CD14-positive monocyte (primary cell): ENCODE data around the gene AP3B2. TPM values are rescaled to one million over a fixed set of nuclear protein-coding genes. Genes with fewer than 3 reads are reported as not detected.

Experiments used
- DNase-seq, 3 donors: peaks; one replicate each; pipeline ENCODE4 v3.0.0-alpha.2; 2011 to 2022
- H2AFZ ChIP-seq: 2 replicates; pipeline ENCODE4 v1.6.0; 2012; ENCODE audit warnings: mild to moderate bottlenecking, low read depth, low read length, inconsistent platforms; ENCODE audit not compliant: insufficient read depth, poor library complexity, severe bottlenecking
- H3K27ac ChIP-seq, 2 donors: 1 replicate in 1 of 2; 2 replicates in 1 of 2; pipeline ENCODE4 v1.5.1; 2012 to 2013; ENCODE audit warnings: low read length in 2 of 2, control low read depth in 1 of 2, inconsistent platforms in 1 of 2, low read depth in 1 of 2, mild to moderate bottlenecking in 1 of 2
- H3K27me3 ChIP-seq, 2 donors: one replicate each; pipeline versions ENCODE4 v1.6.0 to v1.6.1; 2011 to 2013; ENCODE audit warnings: low read length in 2 of 2; ENCODE audit not compliant: control insufficient read depth in 2 of 2, insufficient read depth in 2 of 2
- H3K36me3 ChIP-seq, 2 donors: replicated peaks in 1 of 2; 1 replicate in 1 of 2; 2 replicates in 1 of 2; pipeline versions ENCODE4 v1.5.1 to v1.6.1; 2012 to 2013; ENCODE audit warnings: low read length in 2 of 2, control low read depth in 1 of 2, inconsistent platforms in 1 of 2, mild to moderate bottlenecking in 1 of 2; ENCODE audit not compliant: insufficient read depth in 2 of 2, control insufficient read depth in 1 of 2
- H3K4me1 ChIP-seq, 2 donors: 1 replicate in 1 of 2; 2 replicates in 1 of 2; pipeline versions ENCODE4 v1.5.1 to v1.6.1; 2012 to 2013; ENCODE audit warnings: low read length in 2 of 2, control low read depth in 1 of 2, inconsistent platforms in 1 of 2, mild to moderate bottlenecking in 1 of 2, moderate library complexity in 1 of 2; ENCODE audit not compliant: insufficient read depth in 2 of 2, control insufficient read depth in 1 of 2
- H3K4me2 ChIP-seq: replicated peaks from 2 replicates; pipeline ENCODE3; 2012; ENCODE audit warnings: low read length, moderate library complexity, mild to moderate bottlenecking; ENCODE audit not compliant: poor library complexity, severe bottlenecking; ENCODE audit errors: extremely low read depth
- H3K4me3 ChIP-seq, 3 experiments: fragments of 200-600 bp in 1 of 3; sonication (generic) in 1 of 3; replicated peaks in 1 of 3; 1 replicate in 2 of 3; 2 replicates in 1 of 3; pipeline ENCODE4 v1.5.1; 2011 to 2013; ENCODE audit warnings: low read length in 3 of 3, mild to moderate bottlenecking in 3 of 3, control low read depth in 2 of 3, low read depth in 2 of 3, inconsistent platforms in 1 of 3, moderate library complexity in 1 of 3
- H3K79me2 ChIP-seq: 2 replicates; pipeline ENCODE4 v1.6.0; 2012; ENCODE audit warnings: mild to moderate bottlenecking, control low read depth, inconsistent platforms, low read length, moderate library complexity; ENCODE audit not compliant: insufficient read depth
- H3K9ac ChIP-seq: 2 replicates; pipeline ENCODE4 v1.6.0; 2017; ENCODE audit warnings: low read length, mild to moderate bottlenecking; ENCODE audit not compliant: insufficient read depth, poor library complexity, severe bottlenecking
- H3K9me3 ChIP-seq, 2 donors: replicated peaks in 1 of 2; 1 replicate in 1 of 2; 2 replicates in 1 of 2; pipeline versions ENCODE4 v1.5.1 to v1.6.1; 2012 to 2013; ENCODE audit warnings: low read length in 2 of 2, control low read depth in 1 of 2; ENCODE audit not compliant: control insufficient read depth in 1 of 2, insufficient read depth in 1 of 2
- H4K20me1 ChIP-seq: 2 replicates; pipeline ENCODE4 v1.6.0; 2012; ENCODE audit warnings: mild to moderate bottlenecking, low read length, control low read depth, moderate library complexity; ENCODE audit not compliant: insufficient read depth
- H3K27ac Mint-ChIP-seq, 7 donors: one replicate each; pipeline ENCODE4 v1.8.0; 2020; ENCODE audit warnings: mild to moderate bottlenecking in 7 of 7, mixed read lengths in 7 of 7, moderate library complexity in 6 of 7, inconsistent platforms in 2 of 7
- H3K27me3 Mint-ChIP-seq, 3 donors: one replicate each; pipeline ENCODE4 v1.8.0; 2021 to 2022; ENCODE audit warnings: low read depth in 3 of 3, mild to moderate bottlenecking in 3 of 3, mixed read lengths in 3 of 3, moderate library complexity in 3 of 3, inconsistent platforms in 1 of 3
- H3K36me3 Mint-ChIP-seq, 2 donors: one replicate each; pipeline ENCODE4 v1.8.0; 2020; ENCODE audit warnings: mixed read lengths in 2 of 2, inconsistent platforms in 1 of 2, mild to moderate bottlenecking in 1 of 2
- H3K4me1 Mint-ChIP-seq: one replicate; pipeline ENCODE4 v1.8.0; 2020; ENCODE audit warnings: mild to moderate bottlenecking, mixed read lengths
- H3K4me3 Mint-ChIP-seq, 2 donors: one replicate each; pipeline ENCODE4 v1.8.0; 2020; ENCODE audit warnings: mild to moderate bottlenecking in 2 of 2, mixed read lengths in 2 of 2, moderate library complexity in 1 of 2
- H3K9me3 Mint-ChIP-seq, 7 donors: one replicate each; pipeline ENCODE4 v1.8.0; 2020 to 2022; ENCODE audit warnings: mixed read lengths in 7 of 7, mild to moderate bottlenecking in 6 of 7, moderate library complexity in 6 of 7, inconsistent platforms in 2 of 7
- CTCF ChIP-seq: fragments of 200-600 bp; IDR thresholded peaks from one replicate; pipeline ENCODE4 v1.8.0; 2022; ENCODE audit warnings: antibody characterized with exemption, mild to moderate bottlenecking
- WGBS: methylation state at CpG from one replicate; pipeline ENCODE4 v1.1.5; 2013; ENCODE audit warnings: missing lambda C conversion rate; ENCODE audit not compliant: insufficient coverage; 5-methylcytosine and 5-hydroxymethylcytosine counted together
- intact Hi-C, 2 donors: fragments of 100-400 bp; cut with micrococcal nuclease; formaldehyde crosslinking; loops; one replicate each; pipeline versions ENCODE4 v1.15.0 to v1.15.1; 2023
- polyA plus RNA-seq, 3 donors: library from polyadenylated mRNA; depleted of rRNA in 1 of 3; unstranded in 2 of 3; stranded (reverse) in 1 of 3; fragments of 300-500 nt in 2 of 3; fragments of >200 nt in 1 of 3; fragmentation: Illumina TruSeq in 2 of 3; gene quantifications; 1 replicate in 2 of 3; 2 replicates in 1 of 3; pipeline ENCODE4 v1.2.3, GENCODE V29; 2012 to 2021

The AP3B2 gene
- polyA plus RNA-seq, 3 donors, result 0.85 to 0.95 TPM; not detected in 1

DNA sequence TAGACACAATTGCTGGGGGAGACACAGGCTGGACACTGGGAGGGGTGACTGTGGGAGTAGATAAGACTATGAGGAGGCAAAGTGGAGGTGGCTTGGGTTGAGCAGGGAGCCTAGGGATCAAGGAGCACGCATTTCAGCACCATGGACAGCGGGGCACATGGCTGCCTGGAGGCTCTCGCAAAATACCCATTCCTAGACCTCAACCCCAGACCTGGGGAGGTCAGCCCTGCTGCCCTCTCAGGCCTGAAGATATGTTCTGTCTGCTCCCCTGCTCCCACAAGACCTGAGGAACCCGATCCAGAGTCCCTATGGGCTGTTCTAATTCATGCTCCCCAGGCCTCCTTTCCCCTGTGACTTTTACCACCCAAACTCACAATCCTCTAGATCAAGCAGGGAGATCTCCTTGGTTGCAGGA is 46.5 kb downstream of the AP3B2 start:
- no peak overlapping the region for H3K4me3 ChIP-seq
- Mint-ChIP-seq H3K4me3 (no peak overlapping the region), H3K27ac (no peak overlapping the region), H3K27me3 (peaks cover 0 to 8% (median 3%) of the 10 kb centered on the region in 3 donors), H3K36me3 (no peaks in the 10 kb centered on the region), H3K4me1 (no peaks in the 10 kb centered on the region), H3K9me3 (no peaks in the 10 kb centered on the region)
- no peak overlapping the region for H3K4me2 ChIP-seq
- H4K20me1 ChIP-seq, result no peaks in the 10 kb centered on the region
- no peak for DNase-seq
- H3K79me2 ChIP-seq, result no peaks in the 10 kb centered on the region
- no peak overlapping the region for H3K9ac ChIP-seq
- no peak for TF ChIP-seq CTCF
- H2AFZ ChIP-seq, result no peak overlapping the region
- intact Hi-C loops, result no loop called here
- H3K36me3 ChIP-seq, result no peaks in the 10 kb centered on the region
- H3K27ac ChIP-seq, result no peak overlapping the region
- H3K9me3 ChIP-seq, result no peaks in the 10 kb centered on the region
- H3K27me3 ChIP-seq, result no peaks in the 10 kb centered on the region
- no peaks in the 10 kb centered on the region for H3K4me1 ChIP-seq
- 15% methylated on average over 3 of the region's 4 CpGs for WGBS

GRCh38 chr15:82662641-82663040 is 47.0 kb downstream of the AP3B2 start:
- DNase-seq, result no peak
- Histone ChIP-seq H3K4me3 (no peak overlapping the region), H3K27ac (no peak overlapping the region), H4K20me1 (no peaks in the 10 kb centered on the region), H3K4me2 (no peak overlapping the region), H3K27me3 (no peaks in the 10 kb centered on the region), H2AFZ (no peak overlapping the region), H3K79me2 (no peaks in the 10 kb centered on the region), H3K36me3 (no peaks in the 10 kb centered on the region), H3K9me3 (no peaks in the 10 kb centered on the region), H3K9ac (no peak overlapping the region), H3K4me1 (no peaks in the 10 kb centered on the region)
- 92% methylated on average over 7 of the region's 9 CpGs for WGBS
- Mint-ChIP-seq H3K36me3 (no peaks in the 10 kb centered on the region), H3K4me1 (no peaks in the 10 kb centered on the region), H3K27ac (no peak overlapping the region), H3K27me3 (peaks cover 3 to 4% (median 3%) of the 10 kb centered on the region in 3 donors), H3K4me3 (no peak overlapping the region), H3K9me3 (no peaks in the 10 kb centered on the region)
- no peak for TF ChIP-seq CTCF
- intact Hi-C loops, result no loop called here
